HG02943 (cell line): ENCODE results near the gene TRIM45.
"Not testable (repeated sequence)": the region's sequence is repeated elsewhere in the genome, so short reads cannot be mapped to it uniquely, and the experiment has no call there.

Experiments
- ATAC-seq: cut with Tn5 transposase; IDR thresholded peaks from one replicate; pipeline ENCODE4 v1.9.1; 2021; ENCODE audit warnings: mild to moderate bottlenecking, low read depth, moderate library complexity; ENCODE audit not compliant: unreplicated experiment

Gene TRIM45, protein sequence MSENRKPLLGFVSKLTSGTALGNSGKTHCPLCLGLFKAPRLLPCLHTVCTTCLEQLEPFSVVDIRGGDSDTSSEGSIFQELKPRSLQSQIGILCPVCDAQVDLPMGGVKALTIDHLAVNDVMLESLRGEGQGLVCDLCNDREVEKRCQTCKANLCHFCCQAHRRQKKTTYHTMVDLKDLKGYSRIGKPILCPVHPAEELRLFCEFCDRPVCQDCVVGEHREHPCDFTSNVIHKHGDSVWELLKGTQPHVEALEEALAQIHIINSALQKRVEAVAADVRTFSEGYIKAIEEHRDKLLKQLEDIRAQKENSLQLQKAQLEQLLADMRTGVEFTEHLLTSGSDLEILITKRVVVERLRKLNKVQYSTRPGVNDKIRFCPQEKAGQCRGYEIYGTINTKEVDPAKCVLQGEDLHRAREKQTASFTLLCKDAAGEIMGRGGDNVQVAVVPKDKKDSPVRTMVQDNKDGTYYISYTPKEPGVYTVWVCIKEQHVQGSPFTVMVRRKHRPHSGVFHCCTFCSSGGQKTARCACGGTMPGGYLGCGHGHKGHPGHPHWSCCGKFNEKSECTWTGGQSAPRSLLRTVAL

GRCh38 chr1:117121589-117122329, at the start of gene TRIM45:
TSS of gene TRIM45 (minus strand) at chr1:117121749. CDS start at chr1:117121201, 548 bp downstream.
- ATAC-seq = peak; percentile 82

GRCh38 chr1:117169871-117170596, 48.5 kb upstream of the TRIM45 start:
- ATAC-seq = no peak

DNA sequence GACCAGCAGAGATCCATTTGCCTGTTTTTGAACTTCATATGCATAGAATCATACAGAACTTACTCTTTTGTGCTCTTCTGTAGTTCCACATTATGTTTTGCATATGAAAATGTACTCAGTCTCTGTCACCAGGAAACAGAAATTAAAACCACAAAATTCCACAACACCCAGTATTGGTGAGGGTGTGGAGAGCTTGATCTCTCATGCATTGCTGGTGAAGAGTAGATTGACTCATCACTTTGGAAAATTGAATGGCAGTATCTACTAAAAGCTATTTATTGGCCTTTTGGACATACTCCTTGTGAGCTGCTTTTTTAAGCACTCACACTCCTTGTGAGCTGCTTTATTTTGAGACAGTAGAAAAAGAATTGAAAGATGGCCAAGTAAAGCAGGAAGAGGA, 45.9 kb upstream of the TRIM45 start:
- ATAC-seq = no peak

DNA sequence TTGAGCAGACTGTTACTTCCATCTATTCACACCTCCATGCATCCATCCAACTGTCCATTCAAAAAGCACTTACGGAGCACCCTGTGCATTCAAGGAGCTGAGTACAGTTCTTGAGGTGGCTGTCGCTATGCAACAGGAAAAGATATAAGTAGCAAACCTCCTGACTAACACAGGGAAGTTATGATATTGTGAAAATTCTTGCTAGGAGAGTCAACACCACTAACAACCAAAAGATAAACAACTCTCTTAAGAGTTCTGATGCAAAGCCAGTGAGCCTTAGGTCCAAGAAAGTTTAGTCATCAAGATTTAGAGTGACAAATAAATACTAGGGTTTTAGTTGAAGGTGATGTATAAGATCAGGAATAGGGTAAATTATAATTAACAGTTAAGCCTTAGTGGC, 44.5 kb upstream of the TRIM45 start:
- ATAC-seq = no peak

GRCh38 chr1:117164209-117164608, 42.7 kb upstream of the TRIM45 start:
- no peak for ATAC-seq

GRCh38 chr1:117162816-117163215, 41.3 kb upstream of the TRIM45 start:
- no peak for ATAC-seq

DNA sequence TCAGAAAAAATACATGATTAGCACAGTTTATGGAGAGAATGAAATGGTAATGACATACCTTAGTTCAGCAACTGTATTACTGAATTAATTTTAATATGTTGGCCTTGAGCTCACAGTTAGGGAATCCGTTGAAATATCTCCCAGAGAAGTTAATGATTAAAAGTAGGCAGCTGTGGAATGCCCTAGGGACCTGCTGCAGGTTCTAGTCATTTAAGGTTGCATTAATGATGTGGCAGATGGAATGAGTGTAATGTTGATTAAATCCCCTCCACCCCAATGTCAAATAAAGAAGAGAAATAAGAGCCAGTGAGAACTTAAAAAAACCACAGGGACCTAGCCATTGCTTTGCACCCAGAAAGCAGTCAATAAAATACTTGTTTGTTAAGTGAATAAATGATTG, 40.3 kb upstream of the TRIM45 start:
- no peak for ATAC-seq

GRCh38 chr1:117151305-117151704, 29.8 kb upstream of the TRIM45 start:
- not testable (repeated sequence) for ATAC-seq

DNA sequence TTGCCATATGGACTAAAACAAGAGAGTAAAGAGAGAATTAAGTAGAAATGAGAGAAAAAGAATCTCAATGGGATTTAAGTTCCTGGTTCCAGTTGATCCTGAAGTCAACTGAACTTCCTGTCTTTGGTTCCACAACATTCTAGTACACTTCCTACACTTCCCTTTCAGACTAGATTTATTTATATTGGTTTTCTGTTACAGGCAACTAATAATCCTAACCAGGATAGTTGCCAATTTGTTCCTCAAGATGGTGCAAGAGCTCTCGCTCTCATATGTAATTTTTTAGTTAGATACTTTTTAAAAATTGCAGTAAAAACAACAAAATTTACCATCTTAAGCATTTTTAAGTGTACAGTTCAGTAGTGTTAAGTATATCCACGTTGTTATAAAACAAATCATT, 28.8 kb upstream of the TRIM45 start:
- ATAC-seq = no peak

- no peak for ATAC-seq
Measured at GRCh38 chr1:117147856-117148588, 26.5 kb upstream of the TRIM45 start.

DNA sequence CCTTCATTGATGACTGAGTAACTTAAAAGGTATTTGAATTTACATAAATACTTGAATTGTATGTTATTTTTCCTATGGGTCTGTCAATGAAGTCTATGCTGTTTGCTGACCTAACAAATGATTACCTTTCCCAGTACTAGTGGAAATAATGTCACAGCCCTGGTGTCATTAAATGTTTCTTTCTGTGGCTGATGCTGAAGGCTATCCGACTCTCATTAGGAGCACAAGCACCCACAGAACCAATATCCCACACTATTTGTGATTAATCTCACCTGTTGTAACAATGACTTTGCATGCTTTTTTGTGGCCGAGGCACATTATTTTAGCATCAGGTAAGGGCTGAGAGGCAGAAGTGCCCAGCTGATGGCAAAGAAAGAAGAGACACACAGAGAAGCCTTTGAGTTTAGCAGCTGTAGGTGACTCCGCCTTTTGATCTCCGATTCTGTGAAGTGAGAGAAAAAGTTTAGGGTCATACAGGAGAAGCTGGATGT, 25.8 kb upstream of the TRIM45 start:
- ATAC-seq = no peak

DNA sequence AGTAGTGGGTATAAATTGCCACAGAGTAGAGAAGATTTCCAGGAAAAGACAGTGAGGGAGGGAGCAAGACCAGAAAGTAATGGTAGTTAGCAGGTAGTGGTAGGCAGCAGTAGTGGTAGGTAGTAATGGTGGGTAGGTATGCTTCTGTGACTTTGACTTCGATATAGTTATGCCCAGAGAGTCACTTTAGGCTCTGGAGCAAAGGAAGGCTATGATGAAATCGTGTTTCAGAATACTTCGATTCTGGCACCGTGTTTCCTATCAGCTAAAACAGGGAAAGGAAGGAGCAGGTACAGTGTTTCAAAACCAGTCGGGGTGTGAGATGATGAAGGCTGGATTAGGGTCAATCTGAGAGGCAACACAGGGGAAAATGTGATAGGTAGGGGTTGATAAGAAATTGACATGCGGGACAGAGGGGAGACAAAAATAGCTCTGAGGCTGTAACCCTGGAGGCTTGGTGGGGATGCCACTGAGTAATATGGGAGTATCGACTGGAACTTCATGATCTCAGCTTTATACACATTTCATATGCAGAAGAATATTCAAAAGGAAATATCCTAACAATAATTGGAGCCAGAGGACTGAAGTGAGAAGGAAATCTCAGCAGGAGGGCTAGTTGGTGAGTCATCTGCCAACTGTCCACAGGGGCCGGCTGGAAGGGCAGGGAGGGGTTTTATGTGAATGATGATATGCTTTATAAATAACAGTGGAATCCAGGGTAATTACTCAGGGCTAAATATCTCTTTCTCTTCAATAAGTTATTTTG, 25.2 kb upstream of the TRIM45 start:
- no peak for ATAC-seq

DNA sequence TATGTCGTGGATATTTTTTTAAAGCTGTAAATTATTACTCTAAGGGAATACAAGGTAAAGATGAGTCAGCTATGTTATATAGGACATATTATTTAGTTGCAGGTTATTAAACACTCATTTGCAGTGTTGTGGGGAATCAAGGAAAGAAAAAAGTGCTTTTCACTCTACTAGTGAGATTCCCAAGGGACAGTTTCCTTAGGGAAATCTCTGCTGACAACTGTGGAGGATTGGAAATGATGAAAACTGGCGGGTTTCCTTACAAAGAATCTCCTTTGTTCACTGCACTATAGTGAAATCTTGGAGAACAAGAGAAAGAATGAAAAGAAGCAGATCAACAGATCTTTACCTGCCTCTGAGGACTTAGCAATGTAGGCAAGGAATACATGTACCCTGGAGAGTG, 24.5 kb upstream of the TRIM45 start:
- ATAC-seq = no peak

DNA sequence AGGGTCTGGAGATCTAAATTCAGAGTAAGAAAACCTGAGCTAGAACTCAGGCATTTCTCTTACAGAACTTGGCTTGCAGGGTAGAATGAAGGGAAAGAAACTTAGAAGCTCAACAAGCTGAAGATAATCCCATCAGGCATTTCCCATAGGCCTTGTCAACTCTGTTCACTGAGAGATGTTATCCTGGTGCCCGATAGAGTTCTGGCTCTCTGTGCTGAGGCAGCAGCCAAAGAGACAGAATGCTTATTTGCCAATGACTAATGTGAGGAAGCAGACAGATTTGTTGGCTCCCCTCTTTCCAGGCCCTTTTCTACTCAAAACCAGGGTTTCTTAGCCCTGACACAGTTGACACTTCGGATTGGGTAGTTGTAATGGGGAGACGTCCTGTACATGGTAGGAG, 22.3 kb upstream of the TRIM45 start:
- ATAC-seq = no peak

- no peak for ATAC-seq
Measured at GRCh38 chr1:117143172-117143571, 21.6 kb upstream of the TRIM45 start.

DNA sequence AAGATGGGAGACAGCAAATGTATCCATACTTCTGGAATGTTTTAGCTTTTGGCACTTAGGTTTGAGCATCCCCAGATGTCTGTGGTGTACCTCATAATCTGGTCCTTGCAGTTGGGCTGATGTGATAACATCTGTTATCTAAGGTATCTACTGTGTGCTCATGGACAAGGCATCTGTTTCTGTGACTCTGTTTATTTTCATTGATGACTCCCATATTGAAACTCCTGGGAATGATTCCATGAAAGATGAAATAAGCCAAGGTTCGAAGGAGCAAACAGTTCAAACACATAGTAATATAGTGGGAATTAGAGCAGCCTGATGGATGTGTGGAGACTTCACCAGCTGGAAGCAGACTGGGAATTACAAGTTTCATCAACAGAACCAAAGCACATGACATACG, 20.7 kb upstream of the TRIM45 start:
- no peak for ATAC-seq

DNA sequence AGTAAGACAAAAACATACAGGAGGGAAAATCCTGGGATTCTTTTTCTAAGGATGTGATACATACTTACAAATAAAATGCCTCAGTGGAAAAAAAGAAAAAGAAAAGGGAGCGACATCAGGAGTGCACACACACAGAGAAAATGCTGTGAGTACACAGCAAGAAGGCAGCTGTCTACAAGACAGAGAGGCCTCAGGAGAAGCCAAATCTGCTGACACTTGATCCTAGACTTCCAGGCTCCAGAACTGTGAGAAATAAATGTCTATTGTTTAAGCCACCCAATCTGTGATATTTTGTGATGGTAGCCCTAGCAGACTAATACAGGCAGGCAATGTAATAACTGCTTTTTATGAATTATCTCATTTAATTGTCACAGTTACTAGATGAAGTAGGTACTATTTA, 17.0 kb upstream of the TRIM45 start:
- no peak for ATAC-seq

DNA sequence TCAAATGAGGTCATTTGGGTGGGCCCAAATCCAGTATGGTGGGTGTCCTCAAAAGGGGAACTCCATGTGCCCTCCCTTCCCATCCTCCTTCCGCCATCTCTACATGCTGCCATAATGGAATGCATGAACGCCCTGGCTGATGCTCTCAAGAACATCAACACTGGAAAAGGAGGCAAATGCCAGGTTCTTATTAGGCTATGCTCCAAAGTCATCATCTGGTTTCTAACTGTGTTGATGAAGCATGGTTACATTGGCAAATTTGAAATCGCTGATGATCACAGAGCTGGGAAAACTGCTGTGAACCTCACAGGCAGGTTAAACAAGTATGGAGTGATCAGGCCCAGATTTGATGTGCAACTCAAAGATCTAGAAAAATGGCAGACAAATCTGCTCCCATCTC, 16.6 kb upstream of the TRIM45 start:
- no peak for ATAC-seq

DNA sequence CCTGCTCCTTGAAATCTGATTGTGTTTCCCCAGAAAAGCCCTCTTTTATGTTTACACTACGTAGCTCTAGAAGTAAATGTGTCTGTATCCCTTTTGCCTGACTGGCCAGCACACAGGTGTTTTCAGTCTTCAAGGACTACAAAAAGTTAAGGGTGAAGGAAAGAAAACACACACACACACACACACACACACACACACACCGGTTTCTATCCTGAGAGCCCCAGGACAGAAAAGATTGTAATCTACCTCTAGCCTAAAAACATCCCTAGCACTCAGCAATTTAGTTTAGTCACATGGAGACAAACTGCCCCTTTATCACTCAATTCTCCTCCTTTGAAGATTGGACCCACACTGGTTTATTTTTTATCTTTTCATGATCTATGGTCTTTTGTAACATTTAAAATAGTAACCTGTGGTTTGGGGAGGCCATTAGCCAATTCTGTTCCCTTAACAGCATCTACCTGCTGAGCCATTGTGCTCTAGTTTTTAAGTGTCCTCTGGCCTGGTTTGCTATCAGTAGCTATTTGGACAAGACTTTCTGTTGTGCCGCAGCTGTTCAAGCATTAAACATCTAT, 15.8 kb upstream of the TRIM45 start:
- ATAC-seq = no peak
